Measurements from ENCODE around the gene NEDD9.
A peak's percentile ranks its signal among the peaks of the same experiment; 100 is the strongest.

Gene NEDD9

GRCh38 chr6:11202513-11203305 lies 29.8 kb downstream of the NEDD9 start:
- no peak for DNase-seq (ENCODE audit: low read depth in 3 of 3)

DNA sequence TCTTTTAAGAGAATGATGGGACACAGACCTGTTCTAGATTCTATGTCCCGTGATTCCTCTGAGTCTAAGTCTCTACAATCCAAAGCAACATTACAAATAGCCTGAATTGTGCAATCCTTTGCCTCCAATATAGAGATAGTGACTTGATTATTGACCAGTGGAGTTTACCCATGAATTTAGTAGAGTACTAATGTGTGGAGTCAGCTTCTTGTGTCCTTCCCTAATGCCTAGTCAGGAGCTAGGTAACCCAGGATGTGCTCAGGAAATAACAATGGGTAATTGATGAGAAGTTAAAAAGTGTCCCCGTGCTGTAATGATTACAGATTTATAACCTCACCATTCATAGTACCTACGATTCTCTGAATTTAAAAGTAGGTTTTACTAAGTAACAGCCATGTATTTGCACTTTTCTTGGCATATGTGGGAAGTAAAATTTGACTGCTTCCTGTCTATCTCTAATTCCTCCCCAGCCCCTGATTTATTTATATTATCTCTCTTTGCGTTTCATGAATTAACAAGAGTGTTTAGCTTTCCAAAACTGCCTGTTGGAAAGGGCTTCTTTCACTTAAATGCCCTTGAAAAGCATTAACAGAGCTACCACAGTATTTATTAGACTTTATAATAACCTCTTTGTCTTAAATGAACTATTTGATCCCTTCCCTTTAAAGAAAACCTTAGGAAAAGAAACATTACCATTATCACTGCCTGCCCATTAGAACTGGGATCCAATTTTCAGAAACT lies 30.5 kb downstream of the NEDD9 start:
- DNase-seq (ENCODE audit: low read depth in 3 of 3), result no peak

DNA sequence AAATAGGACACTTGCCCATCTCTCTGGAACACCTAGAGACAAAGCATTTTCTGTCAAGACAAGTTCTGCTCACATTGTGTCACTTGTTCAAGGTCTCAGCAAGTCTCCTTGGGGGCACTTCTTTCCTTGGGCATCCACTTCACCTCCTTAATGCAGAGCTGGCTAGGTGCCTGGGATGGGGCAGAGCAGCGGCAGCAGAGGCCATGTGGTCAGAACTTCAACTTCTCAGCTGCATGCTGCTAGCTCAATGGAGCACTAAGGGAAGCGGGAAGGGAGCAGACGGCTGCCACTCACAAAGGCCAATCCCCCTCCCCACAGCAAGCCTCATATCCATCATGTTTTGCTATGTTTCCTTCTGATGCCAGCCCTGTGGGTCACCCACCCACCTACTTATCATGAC lies 31.5 kb downstream of the NEDD9 start:
- DNase-seq (ENCODE audit: low read depth in 3 of 3), result no peak

GRCh38 chr6:11200356-11200755 lies 32.1 kb downstream of the NEDD9 start:
- DNase-seq (ENCODE audit: low read depth in 3 of 3), result no peak

DNA sequence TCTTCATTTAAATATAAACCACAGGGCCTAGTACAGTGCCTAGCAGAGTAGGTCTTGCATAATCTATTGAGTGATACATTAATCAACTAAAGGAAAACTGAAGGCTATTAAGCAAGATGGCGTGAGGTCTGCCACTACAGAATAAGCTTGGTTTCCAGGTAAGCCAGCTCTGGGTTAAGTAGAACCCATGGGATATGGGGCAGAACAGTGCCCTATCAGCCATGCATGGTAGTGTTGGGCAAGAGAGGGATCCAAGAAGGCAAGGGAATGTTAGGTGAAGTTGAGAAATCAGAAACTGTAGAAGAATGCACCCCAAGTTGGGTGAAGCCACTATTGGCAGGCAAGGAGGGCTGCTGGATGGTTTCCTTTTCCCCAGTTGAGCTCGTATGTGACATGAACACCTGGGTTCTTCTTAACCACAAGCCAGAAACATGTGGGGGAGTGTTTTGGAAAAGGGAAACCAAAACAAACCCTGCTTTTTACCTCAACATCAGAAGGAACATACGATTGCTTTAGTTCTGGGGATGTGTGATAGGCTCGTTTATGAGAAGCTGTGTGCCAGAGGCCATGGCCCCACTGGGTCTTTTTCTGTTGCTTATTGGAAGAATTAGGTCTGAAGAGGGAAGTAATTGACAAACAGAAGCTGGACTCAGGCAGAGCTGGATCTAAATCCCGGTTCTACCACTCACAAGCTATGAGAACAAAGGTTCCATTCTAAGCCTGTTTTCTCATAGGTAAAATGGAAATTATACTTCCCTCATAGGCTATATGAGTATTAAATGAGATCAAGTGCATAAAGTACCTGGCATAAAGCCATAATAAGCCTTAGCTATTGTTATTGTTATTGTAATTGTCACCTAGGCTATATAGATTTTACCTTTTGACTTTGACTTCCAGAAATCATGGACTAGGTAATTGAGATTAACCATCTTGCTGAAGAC lies 33.5 kb downstream of the NEDD9 start:
- peak in 1 of 3 experiments; percentile 9 for DNase-seq (ENCODE audit: low read depth in 3 of 3)

- DNase-seq (ENCODE audit: low read depth in 3 of 3), result no peak
Observed at GRCh38 chr6:11197850-11198249, 34.6 kb downstream of the NEDD9 start.

GRCh38 chr6:11197175-11197536 lies 35.3 kb downstream of the NEDD9 start:
- DNase-seq (ENCODE audit: low read depth in 3 of 3), result no peak

- DNase-seq (ENCODE audit: low read depth in 3 of 3), result no peak
Observed at GRCh38 chr6:11196511-11197174, 35.8 kb downstream of the NEDD9 start.

DNA sequence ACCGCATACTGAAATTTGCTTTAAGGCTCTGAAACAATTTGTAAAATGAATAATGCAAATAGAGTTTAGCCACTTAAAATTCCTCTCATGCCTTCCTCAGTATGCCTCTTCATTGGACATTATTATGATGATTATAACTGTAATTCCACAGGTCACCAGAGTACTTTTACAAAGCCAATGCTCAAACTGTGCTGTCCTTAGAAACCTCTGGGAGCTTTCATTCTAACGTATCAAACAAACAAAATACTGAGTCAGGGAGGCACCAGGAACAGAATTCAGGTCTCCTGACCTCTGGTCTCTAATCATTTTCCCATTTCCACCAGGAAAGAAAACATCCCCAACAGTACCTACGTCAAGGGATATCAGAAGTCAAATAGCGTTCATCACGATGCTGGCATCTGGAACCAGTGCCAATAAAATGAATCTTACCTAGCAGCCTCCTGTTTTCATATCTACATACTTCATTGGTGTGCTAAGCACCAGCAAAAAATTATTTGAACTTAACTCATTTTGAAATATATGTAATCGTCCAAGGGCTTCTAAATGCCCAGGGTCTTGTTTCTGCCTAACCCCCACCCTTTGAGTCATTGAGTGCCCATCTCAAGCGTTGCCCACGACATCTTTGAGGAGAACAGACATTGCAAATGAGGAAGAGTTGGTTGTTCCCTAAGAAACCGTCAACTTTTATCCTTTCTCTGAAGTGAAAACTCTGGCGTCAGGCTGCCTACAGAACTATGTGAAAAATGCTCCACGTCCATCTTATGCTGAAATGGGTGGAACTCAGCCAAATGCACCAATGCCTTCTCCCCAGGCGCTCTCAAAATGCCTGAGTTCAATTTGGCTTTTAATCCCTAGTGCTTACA lies 37.9 kb downstream of the NEDD9 start:
- DNase-seq (ENCODE audit: low read depth in 3 of 3), result no peak

DNA sequence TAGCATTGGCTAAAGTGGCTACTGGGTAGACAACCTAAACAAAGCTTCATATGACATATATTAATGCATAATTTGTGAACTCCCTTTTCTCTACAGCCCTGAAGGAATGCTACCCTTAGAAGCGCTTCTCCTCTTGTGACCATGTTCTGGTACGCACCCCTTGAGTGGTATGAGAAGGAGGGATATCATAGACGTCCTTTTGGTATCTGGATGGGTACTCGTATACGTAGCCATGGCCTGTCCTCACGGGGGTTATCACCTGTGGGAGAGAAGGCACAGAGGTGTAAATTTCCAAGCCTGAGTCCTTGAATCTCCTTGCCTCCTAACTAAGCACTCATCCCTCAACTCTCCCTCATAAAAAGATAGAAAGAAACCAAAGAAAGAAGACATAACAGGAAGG lies 39.0 kb downstream of the NEDD9 start:
- DNase-seq (ENCODE audit: low read depth in 3 of 3), result no peak

GRCh38 chr6:11192167-11192566 lies 40.3 kb downstream of the NEDD9 start:
- no peak for DNase-seq (ENCODE audit: low read depth in 3 of 3)

GRCh38 chr6:11190625-11191245 lies 41.7 kb downstream of the NEDD9 start:
- no peak for DNase-seq (ENCODE audit: low read depth in 3 of 3)

GRCh38 chr6:11189865-11190624 lies 42.4 kb downstream of the NEDD9 start:
- no peak for DNase-seq (ENCODE audit: low read depth in 3 of 3)

DNA sequence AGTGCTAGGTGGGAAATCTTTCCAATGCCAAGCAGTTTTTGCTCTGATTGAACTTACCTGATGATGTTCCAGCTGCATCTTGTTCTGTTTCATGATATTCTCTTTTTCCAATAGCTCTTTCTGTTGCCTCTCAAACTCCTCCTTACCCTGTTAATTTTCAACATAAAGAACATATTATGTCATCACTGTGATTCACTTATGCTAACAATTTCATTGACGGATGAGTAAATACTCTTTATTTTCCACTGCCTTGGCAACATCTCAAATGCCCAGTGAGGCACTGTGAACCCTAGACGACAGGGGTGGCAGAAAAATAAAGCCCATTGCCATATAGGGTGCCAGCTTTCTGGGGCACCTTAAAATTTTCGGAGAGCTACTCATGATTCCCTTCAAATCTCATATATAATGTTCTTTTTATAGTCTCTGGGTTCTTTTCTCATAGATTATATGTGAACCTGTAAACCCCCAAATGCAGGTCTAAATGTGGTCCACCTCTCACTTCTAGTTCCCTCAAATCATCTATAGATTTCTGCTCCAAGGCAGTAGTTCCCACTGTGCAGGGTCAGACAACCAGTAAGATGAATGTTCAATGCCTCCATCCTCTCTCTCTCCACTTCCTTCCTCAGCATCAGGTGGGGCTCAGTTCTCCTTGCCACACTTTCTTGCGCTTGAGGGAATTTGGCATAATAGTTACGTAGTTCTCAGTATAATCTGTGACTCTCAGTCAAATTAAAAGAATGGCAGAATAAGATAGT lies 44.1 kb downstream of the NEDD9 start:
- DNase-seq (ENCODE audit: low read depth in 3 of 3), result no peak

DNA sequence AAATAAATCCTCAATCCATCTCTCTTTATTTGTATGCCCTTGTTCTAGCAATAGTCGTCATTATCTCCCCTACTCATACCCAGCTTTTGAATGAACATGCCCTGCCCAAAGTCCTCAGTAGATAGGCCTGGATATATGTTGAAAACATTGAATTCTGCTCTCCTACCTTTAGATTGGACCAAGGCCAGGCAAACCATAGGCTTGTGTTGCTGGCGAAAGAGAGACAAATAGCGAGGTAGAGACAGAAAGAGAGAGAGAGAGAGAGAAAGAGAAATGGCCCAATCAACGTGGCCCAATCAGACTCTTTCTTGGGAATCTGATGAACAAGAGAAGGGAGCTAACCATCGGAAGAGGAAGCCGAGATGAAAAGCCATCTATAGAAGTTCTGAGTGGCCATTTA lies 45.2 kb downstream of the NEDD9 start:
- DNase-seq (ENCODE audit: low read depth in 3 of 3), result no peak

DNA sequence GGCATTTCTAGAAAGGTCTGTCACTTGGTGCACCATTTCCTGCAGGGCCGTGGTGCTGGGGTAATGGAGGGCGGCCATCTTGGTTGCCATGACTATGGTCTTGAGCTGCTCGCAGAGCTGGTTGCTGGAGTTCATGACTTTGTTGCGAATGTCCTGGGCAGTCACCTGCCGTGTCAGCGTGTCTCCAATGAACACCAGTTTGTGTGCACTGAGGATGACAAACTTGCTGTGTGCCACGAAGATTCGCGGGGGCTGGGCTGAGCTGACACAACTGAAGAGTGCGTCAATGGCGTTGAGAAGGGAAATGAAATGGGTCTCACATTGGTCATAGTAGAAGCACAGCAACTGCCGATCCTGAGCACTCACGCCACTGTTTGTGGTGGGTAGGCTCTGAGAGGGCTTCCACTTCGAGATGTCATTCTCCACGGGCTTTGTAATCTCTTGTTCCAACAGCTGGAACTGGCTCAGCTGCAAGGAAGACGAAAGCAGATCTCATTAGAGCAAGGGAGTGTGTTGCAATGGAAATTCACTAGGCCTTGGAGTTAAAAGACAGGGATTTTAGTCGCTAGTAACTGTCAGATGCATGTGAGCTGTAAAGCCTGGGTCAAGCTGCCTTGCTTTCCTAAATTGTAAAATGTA lies 47.1 kb downstream of the NEDD9 start:
- DNase-seq (ENCODE audit: low read depth in 3 of 3), result no peak

- DNase-seq (ENCODE audit: low read depth in 3 of 3), result no peak
Observed at GRCh38 chr6:11183761-11184362, 48.6 kb downstream of the NEDD9 start.

Data from stimulated activated CD4-positive, alpha-beta T cell treated with anti-CD3 and anti-CD28 coated beads, TNF-alpha, amount 100 ng/mL, for 4 hours (primary cell).